GM19193 (cell line): ENCODE results near the gene RPUSD1.

Source experiments
- POLR2A ChIP-seq: IDR thresholded peaks from 4 replicates; pipeline ENCODE4 v1.6.1; 2011; ENCODE audit not compliant: insufficient read depth, insufficient read length; ENCODE audit errors: extremely low read depth

RPUSD1 gene, protein sequence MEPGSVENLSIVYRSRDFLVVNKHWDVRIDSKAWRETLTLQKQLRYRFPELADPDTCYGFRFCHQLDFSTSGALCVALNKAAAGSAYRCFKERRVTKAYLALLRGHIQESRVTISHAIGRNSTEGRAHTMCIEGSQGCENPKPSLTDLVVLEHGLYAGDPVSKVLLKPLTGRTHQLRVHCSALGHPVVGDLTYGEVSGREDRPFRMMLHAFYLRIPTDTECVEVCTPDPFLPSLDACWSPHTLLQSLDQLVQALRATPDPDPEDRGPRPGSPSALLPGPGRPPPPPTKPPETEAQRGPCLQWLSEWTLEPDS

DNA sequence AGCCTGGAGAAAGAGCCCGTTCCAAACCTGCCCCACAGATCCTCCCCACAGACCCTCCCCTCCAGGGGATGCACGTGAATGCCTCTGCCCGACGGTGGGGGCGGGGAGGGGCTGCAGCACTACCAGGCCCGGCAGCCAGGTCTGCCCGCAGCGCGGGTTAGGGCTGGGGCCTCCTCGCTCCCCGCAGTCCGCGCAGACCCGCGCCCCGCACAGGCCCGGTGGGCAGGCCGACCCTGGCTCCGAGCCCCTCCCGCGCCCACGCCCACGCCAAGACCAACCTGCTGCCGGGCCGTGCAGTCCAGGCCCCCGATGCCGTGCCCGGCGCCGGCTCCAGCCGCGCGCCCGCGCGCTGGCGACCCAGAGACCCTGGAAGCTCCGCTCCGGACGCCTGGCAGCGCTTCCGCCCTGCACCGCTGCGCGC lies at the start of gene RPUSD1:
Gene RPUSD1 (minus strand): TSS at position 404 of the 421 bp plus-strand sequence. CDS start 644 bp downstream, outside the sequence.
- TF ChIP-seq POLR2A: peak; percentile 80

DNA sequence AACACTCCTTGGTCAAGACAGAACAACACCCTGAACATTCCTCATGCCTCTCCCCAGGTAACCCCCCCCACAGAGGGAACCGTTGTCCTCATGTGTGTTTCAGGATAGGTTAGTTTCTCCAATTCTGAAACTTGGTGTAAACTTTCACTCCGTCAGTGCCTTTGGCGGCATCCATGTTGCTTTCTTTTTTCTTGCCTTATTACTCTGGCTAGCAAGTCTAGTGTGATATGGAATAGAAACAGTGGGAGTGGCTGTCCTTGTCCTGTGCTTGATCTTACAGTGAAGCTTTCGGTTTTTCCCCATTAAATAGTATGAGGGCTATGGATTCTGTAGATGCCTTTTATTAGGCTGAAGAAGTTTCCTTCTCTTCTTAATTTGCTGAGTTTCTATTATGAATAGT lies 48.0 kb upstream of the RPUSD1 start:
- no peak for TF ChIP-seq POLR2A

DNA sequence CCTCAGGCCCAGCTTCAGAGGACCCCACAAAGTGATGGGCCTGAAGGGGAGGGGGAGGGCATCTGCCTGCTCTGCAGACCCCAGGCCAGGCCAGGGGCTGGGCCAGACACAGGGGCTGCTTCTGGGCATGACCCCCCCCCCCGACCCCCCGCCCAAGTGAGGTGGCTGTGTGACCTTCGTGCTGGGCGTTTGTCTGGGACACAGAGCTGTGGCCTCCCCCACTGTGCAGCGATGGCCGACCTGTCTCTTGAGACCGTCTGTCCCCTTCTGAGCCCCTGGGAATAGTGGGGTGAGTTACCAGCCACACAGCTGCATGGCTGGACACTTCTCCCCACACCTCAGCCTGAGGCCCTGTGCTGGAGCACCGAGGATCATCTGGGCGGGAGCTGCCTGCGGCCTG lies 47.2 kb upstream of the RPUSD1 start:
- TF ChIP-seq POLR2A: no peak

DNA sequence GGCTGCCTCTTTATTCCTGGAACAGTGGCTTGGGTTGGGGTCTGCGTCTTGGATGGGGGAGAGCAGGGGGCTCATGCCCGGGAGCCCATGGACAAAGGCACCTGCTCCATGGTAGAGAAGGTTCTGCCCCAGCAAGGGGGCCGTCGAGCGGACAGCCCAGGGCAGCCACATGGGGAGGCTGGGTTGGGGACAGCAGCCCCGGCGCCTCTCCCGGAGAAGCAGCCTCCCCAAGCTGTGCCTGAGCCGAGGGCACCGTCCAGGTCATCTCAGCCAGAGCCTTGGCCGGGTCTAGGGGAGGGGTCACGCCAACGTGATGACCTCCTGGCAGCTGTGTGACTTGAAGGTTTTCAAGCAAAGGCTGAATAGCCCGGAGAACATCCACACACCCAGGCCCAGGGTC lies 45.2 kb upstream of the RPUSD1 start:
- TF ChIP-seq POLR2A: no peak

DNA sequence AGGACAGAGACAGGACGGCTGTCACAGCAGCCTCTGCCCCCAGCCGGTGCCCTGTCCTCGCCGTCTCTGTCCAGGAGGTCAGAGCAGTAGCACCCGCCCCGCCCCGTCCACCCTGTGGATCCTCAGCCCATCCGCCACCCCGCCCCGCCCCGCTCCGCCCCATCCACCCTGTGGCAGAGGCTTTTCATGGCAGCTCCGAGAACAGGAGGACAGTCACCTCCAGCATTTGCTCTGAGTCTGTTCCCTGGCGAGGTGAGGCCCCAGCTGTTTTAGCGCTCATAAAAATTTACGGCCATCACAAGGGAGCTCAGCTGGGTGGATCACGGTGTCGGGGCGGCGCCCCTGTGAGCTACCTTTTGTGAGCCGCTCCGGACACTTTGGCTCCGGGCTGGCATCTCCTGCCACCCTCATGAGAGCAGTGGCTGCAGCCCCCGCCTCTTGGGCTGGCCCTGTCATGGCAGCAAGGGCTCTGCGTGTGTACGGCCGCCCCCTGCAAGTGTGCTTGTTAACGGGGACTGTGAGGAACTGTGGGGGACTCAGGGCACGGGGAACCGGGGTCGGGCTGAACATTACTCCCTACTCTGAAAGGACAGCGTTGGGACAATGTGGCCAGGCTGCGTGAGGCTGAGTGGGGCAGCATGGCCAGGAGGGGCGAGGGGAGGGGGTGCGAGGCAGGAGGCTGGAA lies 44.6 kb upstream of the RPUSD1 start:
- no peak for TF ChIP-seq POLR2A

DNA sequence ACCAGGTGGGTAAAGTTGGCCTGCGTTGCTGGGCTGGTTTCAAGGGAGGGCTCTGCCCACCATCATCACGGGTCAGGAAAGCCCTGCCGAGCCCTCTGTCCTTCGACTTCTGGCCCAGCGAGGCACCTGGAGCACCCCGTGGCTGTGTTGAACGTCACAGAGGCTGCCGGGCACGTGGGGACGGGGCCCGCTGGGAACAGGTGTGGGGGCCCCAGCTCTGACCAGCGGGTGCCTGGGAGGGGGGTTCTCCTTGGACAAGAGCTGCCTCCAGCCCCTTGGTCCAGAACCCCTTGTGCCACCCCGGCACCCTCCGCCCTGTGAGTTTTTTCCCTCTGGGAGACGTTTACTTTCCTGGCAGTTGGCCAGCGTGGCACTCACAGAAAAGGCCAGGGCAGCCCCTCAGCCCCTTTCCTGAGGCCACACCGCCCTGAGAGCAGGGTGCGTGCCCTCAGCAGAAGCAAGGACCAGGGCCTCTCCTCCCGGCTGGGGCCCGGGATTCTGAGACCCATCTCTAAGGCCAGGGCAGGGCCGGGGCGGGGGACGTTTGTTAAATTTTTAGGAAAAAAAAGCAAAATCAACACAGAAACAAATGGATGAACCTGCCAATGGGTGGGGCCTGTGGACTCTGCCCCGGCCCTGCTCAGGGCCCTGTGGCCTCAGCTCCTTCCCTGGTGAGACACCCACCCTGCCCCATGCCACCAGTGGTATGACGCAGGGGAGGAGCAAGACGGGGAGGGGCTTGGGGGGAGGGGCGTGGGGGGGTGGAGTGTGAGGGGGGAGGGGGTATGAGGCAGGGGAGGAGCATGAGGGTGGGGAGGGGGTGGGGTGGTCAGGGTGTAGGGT lies 43.6 kb upstream of the RPUSD1 start:
- no peak for TF ChIP-seq POLR2A

DNA sequence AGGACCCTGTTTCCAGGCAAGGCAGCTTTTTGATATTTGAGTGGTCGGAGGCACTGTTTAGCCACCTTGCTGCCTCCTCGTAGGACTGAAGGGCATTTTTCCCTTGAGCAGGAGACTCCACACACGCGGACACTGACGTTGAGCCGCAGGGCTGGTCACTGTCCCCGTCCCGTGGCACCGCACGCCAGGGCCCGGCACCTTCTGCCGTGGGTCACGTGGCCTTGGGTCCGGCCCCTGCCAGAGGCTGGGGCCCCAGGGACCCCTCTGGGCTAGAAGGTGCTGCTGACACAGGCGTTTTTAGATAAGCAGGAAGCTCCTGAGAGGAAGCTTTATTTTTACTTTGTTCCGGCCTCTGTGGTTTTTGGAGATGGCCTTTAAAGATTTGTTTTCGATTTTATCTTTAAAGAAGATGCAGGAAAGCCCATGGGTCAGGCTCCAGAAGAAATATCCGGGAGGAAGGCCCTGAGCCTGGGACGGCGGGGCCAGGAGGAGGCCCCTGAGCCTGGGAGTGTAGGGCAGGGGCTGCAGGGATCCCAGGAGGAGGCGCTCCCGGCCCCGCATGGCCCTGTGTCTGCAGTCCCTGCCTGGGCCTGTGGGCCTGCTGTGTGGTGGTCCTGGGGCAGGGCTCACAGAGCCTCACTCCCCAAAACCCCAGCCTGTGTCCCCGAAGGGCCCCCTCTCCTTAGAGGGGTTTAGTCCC lies 42.8 kb upstream of the RPUSD1 start:
- no peak for TF ChIP-seq POLR2A

DNA sequence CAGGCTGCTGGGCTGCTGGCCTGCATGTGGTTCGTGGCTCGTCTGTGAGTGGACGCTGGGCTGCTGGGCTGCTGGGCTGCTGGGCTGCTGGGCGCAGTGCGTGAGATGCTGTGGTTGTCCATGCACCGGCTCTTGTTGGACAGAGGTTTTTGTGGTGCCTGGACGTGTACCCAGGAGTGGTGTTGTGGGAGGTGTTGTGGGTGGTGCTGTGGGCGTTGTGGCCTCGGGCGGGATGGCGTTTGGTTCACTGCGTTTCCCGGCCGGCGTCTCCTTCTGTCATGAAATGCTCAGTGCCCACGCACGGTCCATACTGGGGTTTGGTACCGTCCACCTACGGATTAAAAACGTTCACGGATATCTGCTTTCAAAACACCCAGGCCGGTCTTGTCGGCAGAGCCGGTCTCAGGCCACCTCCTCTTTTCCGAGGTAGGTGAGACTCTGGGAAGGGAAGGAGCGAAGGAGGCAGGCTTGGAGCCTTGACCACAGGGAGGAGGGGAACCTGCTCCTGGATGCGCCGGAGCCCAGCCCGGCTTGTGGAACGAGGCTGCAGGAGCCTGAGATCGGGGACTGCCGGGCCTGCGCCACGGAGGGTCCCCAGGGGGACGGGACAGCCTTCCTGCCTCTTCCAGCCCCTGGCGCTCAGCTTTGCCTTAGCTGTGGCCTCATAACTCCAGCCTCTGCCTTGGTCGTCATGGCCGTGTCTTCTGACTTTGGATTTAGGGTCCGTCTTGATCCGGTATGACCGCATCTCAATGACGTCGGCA lies 42.1 kb upstream of the RPUSD1 start:
- no peak for TF ChIP-seq POLR2A

DNA sequence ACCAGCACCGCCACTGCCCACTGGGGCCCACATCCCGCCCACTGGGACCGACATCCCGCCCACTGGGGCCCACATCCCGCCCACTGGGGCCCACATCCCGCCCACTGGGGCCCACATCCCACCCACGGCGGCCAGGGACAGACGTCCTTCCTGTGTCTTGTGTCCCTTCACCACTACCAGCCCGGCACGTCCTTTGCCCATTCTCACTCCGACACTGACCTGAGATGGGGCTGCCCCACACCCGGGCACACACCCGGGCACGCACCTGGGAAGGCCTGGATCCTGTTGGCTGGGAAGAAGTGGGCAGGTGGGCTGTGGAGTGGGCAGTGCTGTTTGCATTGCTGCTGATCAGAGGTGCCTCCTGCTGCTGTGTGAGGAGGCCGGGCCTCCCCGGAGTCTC lies 40.7 kb upstream of the RPUSD1 start:
- TF ChIP-seq POLR2A: no peak

DNA sequence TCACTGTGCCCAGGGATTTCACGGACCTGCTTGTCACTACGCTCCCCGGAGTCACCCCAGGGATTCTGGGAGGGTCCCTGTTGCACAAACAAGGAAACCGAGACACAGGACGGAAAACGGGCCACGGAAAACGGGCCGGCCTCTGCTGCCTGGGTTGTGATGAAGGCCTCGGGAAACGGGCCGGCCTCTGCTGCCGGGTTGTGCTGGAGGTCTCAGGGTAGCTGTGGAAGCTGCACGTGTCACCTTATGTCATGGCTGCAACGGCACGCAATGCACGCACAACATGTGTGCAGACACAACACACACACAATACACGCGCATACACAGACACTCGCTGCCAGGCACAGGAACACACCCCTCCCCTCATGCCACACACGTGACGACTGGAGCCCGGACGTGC lies 39.3 kb upstream of the RPUSD1 start:
- no peak for TF ChIP-seq POLR2A

DNA sequence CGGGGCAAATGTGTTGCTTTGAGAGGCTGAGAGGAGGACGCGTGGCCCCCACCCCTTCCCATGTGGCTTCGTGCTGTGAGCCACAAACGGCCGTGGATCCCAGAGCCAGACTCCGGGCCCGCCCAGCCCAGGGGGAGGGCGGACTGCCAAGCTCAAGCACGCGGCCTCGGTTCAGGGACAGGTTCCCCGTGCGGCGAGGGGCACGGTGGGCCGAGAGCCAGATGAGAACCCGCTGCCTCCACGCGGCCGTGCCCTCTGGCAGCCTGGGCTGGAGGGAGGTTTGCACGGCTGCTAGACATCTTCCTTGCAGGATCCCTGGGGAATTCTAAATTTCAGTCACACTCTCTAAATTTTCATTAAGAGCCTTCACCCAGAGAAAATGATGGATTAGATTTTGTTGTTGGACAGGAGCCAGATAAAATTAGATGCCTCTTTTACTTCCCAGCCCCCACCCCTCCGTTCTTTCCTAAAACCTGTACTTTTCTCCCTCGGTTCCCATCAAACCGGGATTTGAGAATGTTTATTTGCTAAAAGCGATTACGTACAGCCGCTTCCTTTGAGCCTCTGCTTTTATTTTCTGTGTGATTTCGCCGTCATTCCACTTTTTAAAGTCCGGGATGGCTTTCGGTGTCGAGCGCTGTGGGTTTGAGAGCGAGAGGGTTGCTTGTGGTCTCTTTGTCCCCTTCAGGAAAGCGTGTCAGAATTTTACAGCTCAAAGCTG lies 37.3 kb upstream of the RPUSD1 start:
- TF ChIP-seq POLR2A: no peak

DNA sequence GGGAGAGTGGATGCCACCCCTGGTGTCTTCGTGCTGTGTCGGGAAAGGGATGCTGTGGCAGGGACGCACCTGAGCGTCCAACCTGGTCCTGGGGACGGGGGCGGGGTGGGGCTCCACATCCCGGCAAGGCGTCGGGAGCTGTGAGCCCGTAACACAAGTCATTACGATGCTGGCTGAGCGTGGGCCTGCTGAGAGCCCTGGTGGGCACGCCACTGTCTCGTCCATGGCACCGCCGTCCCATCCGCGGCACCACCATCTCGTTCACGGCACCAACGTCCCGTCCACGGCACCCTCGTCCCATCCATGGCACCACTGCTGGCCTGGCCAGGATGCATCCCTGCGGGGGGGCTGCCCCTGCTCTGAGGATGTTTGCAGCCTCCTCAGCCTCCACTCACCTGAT lies 36.4 kb upstream of the RPUSD1 start:
- TF ChIP-seq POLR2A: no peak

DNA sequence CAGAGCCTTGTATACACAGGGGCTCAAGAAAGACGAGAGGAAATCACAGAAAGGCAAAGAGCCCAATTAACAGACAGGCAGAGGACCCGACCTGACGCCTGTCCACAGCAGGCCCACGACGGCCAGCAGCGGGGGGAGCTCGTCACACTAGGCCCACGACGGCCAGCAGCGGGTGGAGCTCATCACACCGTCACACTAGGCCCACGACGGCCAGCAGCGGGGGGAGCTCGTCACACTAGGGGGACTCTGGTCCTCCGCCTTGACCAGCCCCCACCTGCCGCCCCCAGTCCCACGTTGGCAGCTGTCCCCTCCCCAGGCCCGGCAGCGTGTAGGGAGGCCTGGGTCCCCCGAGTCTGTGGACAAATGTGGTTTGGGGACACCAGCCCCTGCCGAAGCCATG lies 36.0 kb upstream of the RPUSD1 start:
- no peak for TF ChIP-seq POLR2A

DNA sequence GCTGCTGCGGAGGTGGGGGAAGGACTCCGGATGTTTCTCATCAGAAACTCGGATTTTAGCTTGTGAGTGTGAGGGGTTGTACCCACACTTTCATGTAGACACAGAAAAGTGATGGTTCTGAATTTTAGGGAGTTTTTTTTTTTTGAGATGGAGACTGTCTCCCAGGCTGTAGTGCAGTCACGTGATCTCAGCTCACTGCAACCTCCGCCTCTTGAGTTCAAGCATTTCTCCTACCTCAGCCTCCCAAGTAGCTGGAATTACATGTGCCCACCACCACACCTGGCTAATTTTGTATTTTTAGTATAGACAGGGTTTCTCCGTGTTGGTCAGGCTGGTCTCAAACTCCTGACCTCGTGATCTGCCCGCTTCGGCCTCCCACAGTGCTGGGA lies 34.7 kb upstream of the RPUSD1 start:
- no peak for TF ChIP-seq POLR2A

DNA sequence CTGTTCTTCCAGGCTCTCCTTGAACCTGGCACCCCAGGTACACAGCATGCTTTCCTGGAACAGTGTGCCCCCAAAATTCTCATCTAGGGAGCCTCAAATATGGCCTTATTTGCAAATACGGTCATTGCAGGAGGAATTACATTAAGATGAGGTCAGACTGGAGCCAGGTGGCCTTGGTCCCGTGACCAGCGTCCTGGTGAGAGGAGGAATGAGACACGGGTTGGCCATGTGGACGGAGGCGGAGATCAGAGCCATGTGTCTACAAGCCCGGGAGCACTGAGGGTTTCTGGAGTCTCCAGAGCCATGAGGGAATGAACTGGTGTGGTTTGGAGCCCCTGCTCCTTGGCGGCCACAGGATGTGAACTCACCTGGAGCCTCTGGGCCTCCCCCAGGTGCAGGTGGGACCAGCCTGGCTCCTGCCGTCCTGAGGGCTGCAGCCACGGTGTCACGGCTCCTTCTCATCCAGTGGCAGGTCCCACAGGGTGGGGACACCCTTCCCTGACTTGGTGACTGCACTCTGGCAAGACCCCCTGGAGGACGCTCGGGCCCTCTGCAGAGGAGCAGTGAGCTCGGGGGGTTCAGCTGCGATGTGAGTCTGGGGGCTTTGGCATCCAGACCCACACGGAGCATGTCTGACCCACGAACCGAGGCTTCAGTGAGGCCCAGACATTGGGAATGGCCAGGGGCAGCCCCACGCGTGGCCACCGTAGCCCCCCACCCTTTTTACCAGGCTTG lies 34.2 kb upstream of the RPUSD1 start:
- TF ChIP-seq POLR2A: no peak
